GM12878 (cell line): ENCODE results near the gene TCEAL6. TPM values are rescaled to one million over a fixed set of nuclear protein-coding genes. Genes with fewer than 3 reads are reported as not detected.

Experiments
- ATAC-seq: fragments of 200-7000 bp; cut with Tn5 transposase; 3 replicates; pipeline ENCODE4 v1.9.1; 2020; ENCODE audit warnings: mild to moderate bottlenecking, moderate library complexity
- BruUV-seq: library from RNA; stranded (reverse); fragments of 400-500 nt; replicated peaks from 2 replicates; lab custom pipeline; 2021; lab: Mats Ljungman, UMichigan
- CTCF ChIA-PET: fragments of 300-600 bp; sonication (Branson Sonifier 250); formaldehyde crosslinking; extraction: SDS; loops from one replicate; lab custom pipeline; 2021; ENCODE audit warnings: inconsistent platforms; lab: Yijun Ruan, JAX
- POLR2A ChIA-PET: fragments of 350-600 bp; formaldehyde crosslinking; extraction: SDS; loops from one replicate; lab custom pipeline; 2021; ENCODE audit warnings: inconsistent platforms; lab: Charles Lee
- RAD21 ChIA-PET: fragments of 300-600 bp; sonication (Branson Sonifier 250); formaldehyde crosslinking; loops from one replicate; lab custom pipeline; 2023; ENCODE audit warnings: antibody characterized with exemption; ENCODE audit not compliant: unreplicated experiment; lab: Charles Lee
- SMC1A ChIA-PET: fragments of 300-600 bp; sonication (Branson Sonifier 250); formaldehyde crosslinking; loops from one replicate; lab custom pipeline; 2023; ENCODE audit not compliant: unreplicated experiment, uncharacterized antibody; lab: Charles Lee
- DNase-seq: peaks from one replicate; pipeline ENCODE4 v3.0.0-alpha.2; 2011; ENCODE audit warnings: low read depth, low spot score
- FAIRE-seq: peaks from 3 replicates; lab custom pipeline; 2011; peaks lifted over from hg19 to GRCh38; lab: Jason Lieb, UNC
- H2AFZ ChIP-seq: 2 replicates; pipeline ENCODE4 v1.6.0; 2011; ENCODE audit warnings: low read depth, low read length, control low read depth; ENCODE audit not compliant: control insufficient read depth
- H3K27ac ChIP-seq: 2 replicates; pipeline ENCODE4 v1.5.1; 2011; ENCODE audit warnings: control low read depth; ENCODE audit not compliant: control insufficient read depth, insufficient read depth
- H3K27me3 ChIP-seq, 2 experiments: replicated peaks in 1 of 2; 2 replicates each; pipeline versions ENCODE4 v1.6.0 to v1.6.1; 2011; ENCODE audit warnings: low read length in 1 of 2; ENCODE audit not compliant: control insufficient read depth in 2 of 2, insufficient read depth in 2 of 2
- H3K36me3 ChIP-seq, 2 experiments: 2 replicates each; pipeline ENCODE4 v1.5.1; 2011; ENCODE audit warnings: low read length in 1 of 2; ENCODE audit not compliant: control insufficient read depth in 2 of 2, insufficient read depth in 2 of 2
- H3K4me1 ChIP-seq: 2 replicates; pipeline ENCODE4 v1.6.1; 2011; ENCODE audit warnings: mild to moderate bottlenecking, low read length, moderate library complexity, mixed read lengths; ENCODE audit not compliant: control insufficient read depth, insufficient read depth
- H3K4me2 ChIP-seq: 2 replicates; pipeline ENCODE4 v1.6.0; 2011; ENCODE audit warnings: control low read depth; ENCODE audit not compliant: control insufficient read depth, insufficient read depth
- H3K4me3 ChIP-seq: fragments of 200-600 bp; sonication (generic); 2 replicates; pipeline ENCODE4 v1.5.1; 2016
- H3K79me2 ChIP-seq: 2 replicates; pipeline ENCODE4 v1.6.0; 2011; ENCODE audit warnings: low read length; ENCODE audit not compliant: control insufficient read depth, insufficient read depth
- H3K9ac ChIP-seq: 2 replicates; pipeline ENCODE4 v1.8.0; 2011; ENCODE audit warnings: low read length, control low read depth, mixed read lengths; ENCODE audit not compliant: control insufficient read depth, insufficient read depth
- H3K9me3 ChIP-seq: replicated peaks from 3 replicates; pipeline ENCODE4 v1.5.1; 2011; ENCODE audit warnings: mild to moderate bottlenecking, low read length; ENCODE audit not compliant: control insufficient read depth, insufficient read depth
- H4K20me1 ChIP-seq: 2 replicates; pipeline ENCODE4 v1.6.0; 2011; ENCODE audit not compliant: control insufficient read depth, insufficient read depth
- E2F8 ChIP-seq: fragments of 450-650 bp; IDR thresholded peaks from 2 replicates; pipeline ENCODE4 v1.6.1; 2018; ENCODE audit warnings: mild to moderate bottlenecking, low read depth, moderate library complexity; ENCODE audit not compliant: partially characterized antibody
- FOS ChIP-seq: IDR thresholded peaks from 3 replicates; pipeline ENCODE4 v1.6.1; 2011; ENCODE audit warnings: borderline replicate concordance; ENCODE audit not compliant: insufficient read length; ENCODE audit errors: extremely low read depth
- IRF5 ChIP-seq: fragments of 450-650 bp; IDR thresholded peaks from 2 replicates; pipeline ENCODE4 v1.6.1; 2017; ENCODE audit warnings: borderline replicate concordance
- MAX ChIP-seq: IDR thresholded peaks from 2 replicates; pipeline ENCODE4 v1.6.1; 2012; ENCODE audit warnings: low read depth, low read length, improper control_type of control experiment
- PRDM15 ChIP-seq: fragments of 450-650 bp; formaldehyde crosslinking; IDR thresholded peaks from 2 replicates; pipeline ENCODE4 v1.4.0; 2020; ENCODE audit warnings: mild to moderate bottlenecking, moderate library complexity
- REST ChIP-seq: IDR thresholded peaks from 2 replicates; pipeline ENCODE4 v1.6.1; 2012; ENCODE audit warnings: mild to moderate bottlenecking, low read depth, low read length
- SMARCA5 ChIP-seq: fragments of 450-650 bp; IDR thresholded peaks from 2 replicates; pipeline ENCODE4 v1.6.1; 2017; ENCODE audit warnings: mild to moderate bottlenecking
- SP1 ChIP-seq: IDR thresholded peaks from one replicate; pipeline ENCODE4 v1.6.1; 2011; ENCODE audit warnings: low read depth, low read length
- WGBS: methylation state at CpG from one replicate; pipeline ENCODE4 v1.1.6; 2016; ENCODE audit warnings: low lambda C conversion rate; ENCODE audit not compliant: insufficient replicate concordance, insufficient coverage; ENCODE audit errors: missing lambda C conversion rate; 5-methylcytosine and 5-hydroxymethylcytosine counted together
- in situ Hi-C: fragments of 300-500 bp; cut with MboI; formaldehyde crosslinking; loops from 9 replicates; pipeline ENCODE4 v1.14.3; 2018; ENCODE audit warnings: mixed read lengths
- intact Hi-C: fragments of 100-400 bp; cut with micrococcal nuclease; formaldehyde crosslinking; loops from one replicate; pipeline ENCODE4 v1.14.2; 2022; ENCODE audit not compliant: unreplicated experiment
- polyA plus RNA-seq, 11 experiments: library from polyadenylated mRNA; depleted of rRNA in 4 of 11; unstranded in 6 of 11; stranded (reverse) in 5 of 11; fragments of >200 nt; fragmentation: Nextera tagmentation in 4 of 11; fragmentation: Illumina TruSeq in 1 of 11; extraction: Ambion mirVana in 4 of 11; extraction: Trizol in 1 of 11; gene quantifications; 1 replicate in 1 of 11; 2 replicates in 10 of 11; pipeline versions ENCODE4 v1.2.1 to v1.2.3, GENCODE V29; 2011 to 2016; ENCODE audit warnings: inconsistent platforms in 2 of 11, missing spikeins in 2 of 11, low read depth in 1 of 11
- total RNA-seq, 4 experiments: library from RNA; depleted of rRNA in 3 of 4; stranded (reverse); fragments of >200 nt in 3 of 4; fragmentation: Illumina TruSeq in 1 of 4; extraction: Trizol in 1 of 4; gene quantifications; 2 replicates each; pipeline versions ENCODE4 v1.2.1 to v1.2.3, GENCODE V29; 2013 to 2021

The TCEAL6 gene
- total and polyA plus RNA-seq, 10 of the 15 experiments (the other 5 are each of a cell fraction or from before 2014, with no cell fraction given): not detected

GRCh38 chrX:102138064-102138463, 4.2 kb downstream of the TCEAL6 start:
- no peak overlapping the region for H3K27ac ChIP-seq
- no peak for TF ChIP-seq MAX
- no peak for TF ChIP-seq SMARCA5
- TF ChIP-seq PRDM15 (CRISPR knock-in tag): no peak
- TF ChIP-seq E2F8: no peak
- 0 out of 2 replicates have a peak, but pooled peaks have one; percentile 45 for TF ChIP-seq REST
- no peak for TF ChIP-seq IRF5
- TF ChIP-seq FOS: no peak
- TF ChIP-seq SP1: no peak
- TF ChIP-seq, all 136 proteins: peak for 1
- ChIA-PET SMC1A (no interaction called here), CTCF (no interaction called here), RAD21 (no interaction called here), POLR2A (no interaction called here)
- BruUV-seq: no TSS peak
- H3K27me3 ChIP-seq: no peaks in the 10 kb centered on the region
- H3K9me3 ChIP-seq: no peaks in the 10 kb centered on the region
- no peak overlapping the region for H3K4me3 ChIP-seq
- no peaks in the 10 kb centered on the region for H3K79me2 ChIP-seq
- no peaks in the 10 kb centered on the region for H3K4me1 ChIP-seq
- H3K9ac ChIP-seq: no peak overlapping the region
- DNase-seq (no peak), FAIRE-seq (no peak), ATAC-seq (no peak)
- H3K4me2 ChIP-seq: no peak overlapping the region
- H3K36me3 ChIP-seq: no peaks in the 10 kb centered on the region
- in situ Hi-C loops (loop anchor here (25.0 kb wide), 2 partner anchors 724 to 1049 kb away; no protein-coding TSS in a partner anchor), intact Hi-C loops (no loop called here)
- no peak overlapping the region for H2AFZ ChIP-seq
- H4K20me1 ChIP-seq: no peaks in the 10 kb centered on the region
- WGBS: 27% methylated on average over 4 of the region's 4 CpGs
